Muscle layer of duodenum (tissue), 2 donors: ENCODE results near the gene ST6GALNAC3.

Source experiments
- H3K27ac ChIP-seq: one replicate; pipeline ENCODE4 v1.7.0; 2013; ENCODE audit warnings: mild to moderate bottlenecking, low read length
- H3K27me3 ChIP-seq: one replicate; pipeline ENCODE4 v1.7.0; 2013; ENCODE audit warnings: low read depth, mild to moderate bottlenecking, control low read depth, low read length
- H3K36me3 ChIP-seq, 2 donors: one replicate each; pipeline ENCODE4 v1.7.0; 2013; ENCODE audit warnings: low read length in 2 of 2, control low read depth in 1 of 2, mild to moderate bottlenecking in 1 of 2; ENCODE audit not compliant: insufficient read depth in 2 of 2, control insufficient read depth in 1 of 2
- H3K4me1 ChIP-seq, 2 donors: one replicate each; pipeline ENCODE4 v1.7.0; 2013; ENCODE audit warnings: low read length in 2 of 2, mild to moderate bottlenecking in 2 of 2, control low read depth in 1 of 2, moderate library complexity in 1 of 2; ENCODE audit not compliant: insufficient read depth in 2 of 2, control insufficient read depth in 1 of 2
- H3K4me3 ChIP-seq, 2 donors: one replicate each; pipeline ENCODE4 v1.7.0; 2013; ENCODE audit warnings: low read length in 2 of 2, low read depth in 1 of 2, mild to moderate bottlenecking in 1 of 2
- H3K9me3 ChIP-seq, 2 donors: one replicate each; pipeline ENCODE4 v1.7.0; 2013; ENCODE audit warnings: low read length in 2 of 2, control low read depth in 1 of 2, mild to moderate bottlenecking in 1 of 2; ENCODE audit not compliant: control insufficient read depth in 1 of 2
- donor health status: healthy.

ST6GALNAC3 gene

GRCh38 chr1:76593618-76594017, 519.1 kb downstream of the ST6GALNAC3 start:
- Histone ChIP-seq H3K4me3 (no peak overlapping the region), H3K9me3 (no peaks in the 10 kb centered on the region), H3K27ac (no peak overlapping the region), H3K27me3 (no peaks in the 10 kb centered on the region), H3K4me1 (no peaks in the 10 kb centered on the region), H3K36me3 (no peaks in the 10 kb centered on the region)

GRCh38 chr1:76595024-76595423, 520.5 kb downstream of the ST6GALNAC3 start:
- Histone ChIP-seq H3K36me3 (no peaks in the 10 kb centered on the region), H3K4me1 (no peaks in the 10 kb centered on the region), H3K4me3 (no peak overlapping the region), H3K27ac (no peak overlapping the region), H3K9me3 (no peaks in the 10 kb centered on the region), H3K27me3 (no peaks in the 10 kb centered on the region)

- Histone ChIP-seq H3K9me3 (no peaks in the 10 kb centered on the region), H3K4me1 (no peaks in the 10 kb centered on the region), H3K4me3 (no peak overlapping the region), H3K36me3 (no peaks in the 10 kb centered on the region), H3K27ac (no peak overlapping the region), H3K27me3 (no peaks in the 10 kb centered on the region)
These were observed 526.9 kb downstream of the ST6GALNAC3 start for GRCh38 chr1:76601465-76601864.

- no peaks in the 10 kb centered on the region for H3K27me3 ChIP-seq
- H3K27ac ChIP-seq = no peak overlapping the region
- H3K4me3 ChIP-seq = no peak overlapping the region
These were observed 533.2 kb downstream of the ST6GALNAC3 start for GRCh38 chr1:76607717-76608116.

GRCh38 chr1:76611770-76612445, 537.4 kb downstream of the ST6GALNAC3 start:
- Histone ChIP-seq H3K27me3 (no peaks in the 10 kb centered on the region), H3K27ac (no peak overlapping the region), H3K9me3 (no peaks in the 10 kb centered on the region)

More at GRCh38 chr1:76607717-76608116, 533.2 kb downstream of the ST6GALNAC3 start:
- Histone ChIP-seq H3K36me3 (no peaks in the 10 kb centered on the region), H3K4me1 (no peaks in the 10 kb centered on the region), H3K9me3 (no peaks in the 10 kb centered on the region)

GRCh38 chr1:76613886-76614285, 539.3 kb downstream of the ST6GALNAC3 start:
- Histone ChIP-seq H3K9me3 (no peaks in the 10 kb centered on the region), H3K36me3 (no peaks in the 10 kb centered on the region), H3K27ac (no peak overlapping the region), H3K4me1 (no peaks in the 10 kb centered on the region), H3K4me3 (no peak overlapping the region), H3K27me3 (no peaks in the 10 kb centered on the region)

More at GRCh38 chr1:76611770-76612445, 537.4 kb downstream of the ST6GALNAC3 start:
- Histone ChIP-seq H3K36me3 (no peaks in the 10 kb centered on the region), H3K4me3 (no peak overlapping the region), H3K4me1 (no peaks in the 10 kb centered on the region)

- H3K27ac ChIP-seq = no peak overlapping the region
These were observed 540.9 kb downstream of the ST6GALNAC3 start for GRCh38 chr1:76615253-76616035.

GRCh38 chr1:76620371-76620770, 545.8 kb downstream of the ST6GALNAC3 start:
- Histone ChIP-seq H3K27ac (no peak overlapping the region), H3K27me3 (no peaks in the 10 kb centered on the region), H3K9me3 (no peaks in the 10 kb centered on the region), H3K4me3 (no peak overlapping the region), H3K36me3 (no peaks in the 10 kb centered on the region), H3K4me1 (no peaks in the 10 kb centered on the region)

More at GRCh38 chr1:76615253-76616035, 540.9 kb downstream of the ST6GALNAC3 start:
- no peaks in the 10 kb centered on the region for H3K36me3 ChIP-seq
- H3K27me3 ChIP-seq = no peaks in the 10 kb centered on the region
- H3K4me3 ChIP-seq = no peak overlapping the region
- H3K4me1 ChIP-seq = no peaks in the 10 kb centered on the region
- no peaks in the 10 kb centered on the region for H3K9me3 ChIP-seq

- H3K36me3 ChIP-seq = no peaks in the 10 kb centered on the region
- no peak overlapping the region for H3K4me3 ChIP-seq
- no peaks in the 10 kb centered on the region for H3K4me1 ChIP-seq
- H3K9me3 ChIP-seq = no peaks in the 10 kb centered on the region
- H3K27me3 ChIP-seq = no peaks in the 10 kb centered on the region
- no peak overlapping the region for H3K27ac ChIP-seq
These were observed 548.4 kb downstream of the ST6GALNAC3 start for GRCh38 chr1:76622774-76623528.

- H3K4me3 ChIP-seq = no peak overlapping the region
- no peaks in the 10 kb centered on the region for H3K27me3 ChIP-seq
- no peak overlapping the region for H3K27ac ChIP-seq
- no peaks in the 10 kb centered on the region for H3K36me3 ChIP-seq
- no peaks in the 10 kb centered on the region for H3K4me1 ChIP-seq
- no peaks in the 10 kb centered on the region for H3K9me3 ChIP-seq
These were observed 551.5 kb downstream of the ST6GALNAC3 start for GRCh38 chr1:76625886-76626678.
